Prostate gland (tissue), 2 donors: ENCODE measurements around the gene SMARCAD1.

Source experiments
- CTCF ChIP-seq, 4 experiments: fragments of 200-600 bp in 2 of 4; fragments of 450-650 bp in 2 of 4; sonication (generic) in 2 of 4; IDR thresholded peaks; 1 replicate in 3 of 4; 2 replicates in 1 of 4; pipeline ENCODE4 v1.5.1; 2016 to 2019; ENCODE audit warnings: antibody characterized with exemption in 4 of 4, mild to moderate bottlenecking in 2 of 4, moderate library complexity in 2 of 4
- POLR2A ChIP-seq: fragments of 450-650 bp; IDR thresholded peaks from one replicate; pipeline ENCODE4 v1.6.1; 2016; ENCODE audit warnings: antibody characterized with exemption, mild to moderate bottlenecking

DNA sequence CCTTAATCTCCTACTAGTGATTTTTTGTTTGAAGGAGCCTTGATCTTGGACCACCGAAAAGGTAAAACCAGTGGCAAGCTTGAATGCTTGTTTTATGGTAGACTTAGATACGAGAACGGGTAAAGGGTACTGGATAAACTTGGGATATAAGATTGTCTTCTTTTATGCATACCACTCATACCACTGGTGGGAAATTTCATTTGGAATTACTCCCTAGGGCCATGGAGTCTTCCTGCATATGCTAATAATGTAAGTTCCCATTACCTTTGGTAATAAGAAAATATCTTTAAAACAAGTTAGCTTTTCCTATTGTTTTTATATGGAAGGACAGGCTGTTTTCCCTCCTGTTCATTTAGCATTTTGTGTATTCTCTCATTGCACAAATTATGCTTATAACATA is 11.7 kb downstream of the SMARCAD1 start:
- TF ChIP-seq CTCF (IDR thresholded peaks at IDR 0.05) (no peak), POLR2A (no peak)
